GM19239 (cell line): ENCODE measurements around the gene CCDC69.
"Not testable (repeated sequence)": the region's sequence is repeated elsewhere in the genome, so short reads cannot be mapped to it uniquely, and the experiment has no call there.

Experiments used
- DNase-seq: peaks from one replicate; pipeline ENCODE4 v3.0.0; 2011; ENCODE audit warnings: low spot score; ENCODE audit not compliant: insufficient read length
- FAIRE-seq: peaks from 2 replicates; lab custom pipeline; 2011; peaks lifted over from hg19 to GRCh38; lab: Jason Lieb, UNC

The CCDC69 gene

DNA sequence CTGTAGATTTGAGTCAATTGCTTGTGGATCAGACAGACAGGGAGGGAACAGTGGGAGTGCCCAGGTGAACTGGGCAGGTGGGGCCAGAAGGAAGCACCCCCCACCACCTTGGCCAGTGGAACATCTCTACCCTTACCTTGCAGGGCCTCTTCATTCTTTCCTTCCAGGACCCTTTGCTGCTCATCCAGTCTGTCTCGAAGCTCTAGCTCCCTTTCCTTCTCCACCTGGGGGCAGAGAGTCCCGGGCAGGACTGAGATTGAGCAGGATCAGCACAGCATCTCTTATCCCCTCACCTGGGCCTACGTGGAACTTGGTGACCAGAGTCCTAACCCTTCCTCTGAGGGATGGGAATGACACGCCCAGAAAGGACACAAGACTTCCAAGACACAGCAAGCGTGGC, 25.0 kb downstream of the CCDC69 start:
- FAIRE-seq (no peak), DNase-seq (no peak)

DNA sequence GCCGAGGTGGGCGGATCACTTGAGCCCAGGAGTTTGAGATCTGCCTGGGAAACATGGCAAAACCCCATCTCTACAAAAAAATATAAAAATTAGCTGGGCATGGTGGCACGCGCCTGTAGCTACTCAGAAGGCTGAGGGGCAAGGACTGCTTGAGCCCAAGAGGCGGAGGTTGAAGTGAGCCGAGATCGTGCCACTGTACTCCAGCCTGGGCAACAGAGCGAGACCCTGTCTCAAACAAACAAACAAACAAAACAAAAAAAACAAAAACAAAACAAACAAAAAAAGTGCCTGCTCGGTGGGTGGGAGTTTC, 26.6 kb downstream of the CCDC69 start:
- DNase-seq, FAIRE-seq: not testable (repeated sequence)

DNA sequence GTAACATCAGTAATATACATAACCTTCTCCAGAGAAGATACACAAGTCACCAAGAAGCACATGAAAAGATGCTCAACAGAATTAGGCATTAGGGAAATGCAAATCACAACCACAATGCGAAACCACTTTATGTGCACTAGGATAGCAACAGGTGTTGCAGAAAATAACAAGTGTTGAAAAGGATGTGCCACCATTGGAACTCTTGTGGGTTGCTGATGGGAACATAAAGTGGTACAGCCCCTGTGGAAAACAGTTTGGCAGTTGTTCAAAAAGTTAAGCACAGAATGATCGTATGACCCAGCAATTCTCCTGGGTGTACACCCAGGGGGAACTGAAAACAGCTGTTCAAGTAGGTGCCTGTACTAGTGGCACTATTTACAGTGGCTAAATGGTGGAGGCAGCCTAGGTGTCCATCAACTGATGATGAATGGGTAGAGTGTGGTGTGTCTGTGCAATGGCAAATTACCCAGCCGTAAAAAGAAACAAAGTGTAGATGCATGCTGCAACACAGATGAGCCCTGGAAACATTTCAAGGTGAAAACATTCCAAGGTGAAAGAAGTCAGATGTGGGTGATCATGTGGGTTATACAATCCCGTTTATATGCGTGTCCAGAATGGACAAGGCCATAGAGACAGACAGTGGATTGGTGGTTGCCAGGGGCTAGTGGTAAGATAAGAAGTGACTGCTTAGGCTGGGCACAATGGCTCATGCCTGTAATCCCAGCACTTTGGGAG, 27.2 kb downstream of the CCDC69 start:
- FAIRE-seq: peak; percentile 98
- peak; percentile 20 for DNase-seq

DNA sequence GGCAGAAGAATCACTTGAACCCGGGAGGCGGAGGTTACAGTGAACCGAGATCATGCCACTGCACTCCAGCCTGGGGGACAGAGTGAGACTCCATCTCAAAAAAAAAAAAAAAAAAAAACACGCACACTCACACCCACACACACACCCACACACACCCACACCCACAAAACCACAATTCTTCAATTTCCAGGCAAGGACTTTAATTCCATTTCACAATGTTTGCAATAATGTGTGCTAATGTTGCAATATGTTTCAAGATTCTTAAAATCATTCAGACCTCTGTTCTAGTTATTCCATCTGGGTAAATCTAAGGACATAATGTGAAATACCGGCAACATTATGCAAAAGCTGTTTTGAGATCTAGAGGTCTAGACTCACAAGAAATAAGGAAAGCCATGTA, 28.3 kb downstream of the CCDC69 start:
- DNase-seq (no peak), FAIRE-seq (peak; percentile 79)

DNA sequence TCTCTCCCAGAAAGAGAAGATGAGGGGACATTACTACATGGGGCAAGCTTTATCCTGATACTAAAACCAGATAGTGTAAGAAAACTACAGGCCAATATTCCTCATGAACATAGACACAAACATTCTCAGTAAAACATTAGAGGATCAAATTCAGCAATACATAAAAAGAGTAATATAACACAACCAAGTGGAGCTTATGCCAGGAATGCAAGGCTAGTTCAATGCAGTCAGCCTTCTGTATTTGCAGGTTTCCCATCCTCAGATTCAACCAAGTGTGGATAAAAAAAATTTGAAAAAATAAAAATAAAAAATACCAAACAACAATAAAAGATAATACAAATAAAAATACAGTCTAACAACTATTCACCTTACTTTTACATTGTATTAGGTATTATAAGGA, 31.3 kb downstream of the CCDC69 start:
- no peak for FAIRE-seq
- DNase-seq: no peak

DNA sequence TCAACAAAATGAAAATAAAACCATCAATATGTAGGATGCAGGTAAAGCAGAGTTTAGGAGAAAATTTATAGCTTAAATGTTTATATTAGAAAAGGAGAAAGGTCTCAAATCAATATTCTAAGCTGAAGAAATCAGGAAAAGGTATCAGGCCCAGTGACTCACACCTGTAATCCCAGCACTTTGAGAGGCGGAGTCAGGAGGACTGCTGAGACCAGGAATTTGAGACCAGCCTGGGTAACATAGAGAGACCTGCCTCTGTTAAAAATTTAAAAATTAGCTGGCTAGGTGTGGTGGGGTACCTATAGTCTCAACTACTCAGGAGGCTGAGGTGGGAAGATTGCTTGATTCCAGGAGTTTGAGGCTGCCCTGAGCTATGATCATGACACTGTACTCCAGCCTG, 32.2 kb downstream of the CCDC69 start:
- DNase-seq (no peak), FAIRE-seq (no peak)

DNA sequence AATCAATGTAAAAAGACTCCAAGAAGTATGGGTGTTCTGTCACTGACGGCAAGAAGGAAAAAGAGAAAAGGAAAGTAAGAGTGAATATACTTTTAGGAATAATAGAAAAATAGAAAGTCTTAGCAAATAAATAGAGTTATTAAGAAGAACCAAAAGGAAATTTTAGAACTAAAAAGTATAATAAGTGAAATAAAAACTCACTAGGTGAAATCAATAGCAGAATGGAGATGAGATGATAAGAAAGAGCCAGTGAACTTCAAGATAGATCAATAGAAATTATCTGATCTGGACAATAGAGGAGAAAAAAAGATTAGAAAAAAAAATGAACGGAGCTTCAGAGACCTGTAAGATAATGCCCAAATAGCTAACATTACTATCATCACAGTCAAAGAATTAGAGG, 34.7 kb downstream of the CCDC69 start:
- FAIRE-seq (no peak), DNase-seq (no peak)

DNA sequence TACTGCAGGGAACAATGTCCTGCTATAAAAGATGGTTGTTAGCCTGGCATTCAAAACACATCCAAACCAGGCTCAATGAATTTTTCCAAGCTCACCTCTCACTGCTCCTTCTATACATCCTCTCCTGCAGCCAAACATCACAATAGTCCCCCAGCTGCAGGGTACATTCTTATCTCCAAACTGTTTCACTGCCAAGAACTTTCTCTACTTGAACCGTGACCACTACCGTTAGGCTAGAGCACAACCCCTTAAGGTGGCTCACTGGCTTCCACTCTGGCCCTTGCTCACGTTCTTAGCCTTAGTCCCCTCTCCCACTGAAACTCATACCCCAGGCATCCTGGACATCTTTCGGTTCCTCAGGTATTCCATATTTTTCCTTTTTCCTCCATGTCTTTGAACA, 37.4 kb downstream of the CCDC69 start:
- no peak for FAIRE-seq
- DNase-seq: no peak

DNA sequence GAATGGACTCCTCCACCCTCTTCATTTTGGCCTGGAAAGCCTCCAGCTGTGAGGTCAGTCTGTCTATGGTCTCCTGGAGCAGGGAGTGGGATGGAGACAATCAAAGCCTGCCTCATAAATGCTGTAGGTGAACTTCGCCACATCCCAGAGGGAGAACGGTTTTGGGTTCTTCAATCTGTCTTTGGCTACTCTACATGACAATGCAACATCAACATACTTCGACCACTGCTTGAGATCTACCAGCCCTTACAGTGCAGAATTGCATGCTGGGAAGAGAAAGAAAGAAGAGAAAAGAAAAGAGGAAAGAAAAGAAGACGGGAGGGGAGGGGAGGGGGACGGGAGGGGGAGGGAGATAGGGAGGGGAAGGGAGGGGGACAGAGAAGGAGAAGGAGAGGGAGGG, 37.8 kb downstream of the CCDC69 start:
- FAIRE-seq: no peak
- no peak for DNase-seq

DNA sequence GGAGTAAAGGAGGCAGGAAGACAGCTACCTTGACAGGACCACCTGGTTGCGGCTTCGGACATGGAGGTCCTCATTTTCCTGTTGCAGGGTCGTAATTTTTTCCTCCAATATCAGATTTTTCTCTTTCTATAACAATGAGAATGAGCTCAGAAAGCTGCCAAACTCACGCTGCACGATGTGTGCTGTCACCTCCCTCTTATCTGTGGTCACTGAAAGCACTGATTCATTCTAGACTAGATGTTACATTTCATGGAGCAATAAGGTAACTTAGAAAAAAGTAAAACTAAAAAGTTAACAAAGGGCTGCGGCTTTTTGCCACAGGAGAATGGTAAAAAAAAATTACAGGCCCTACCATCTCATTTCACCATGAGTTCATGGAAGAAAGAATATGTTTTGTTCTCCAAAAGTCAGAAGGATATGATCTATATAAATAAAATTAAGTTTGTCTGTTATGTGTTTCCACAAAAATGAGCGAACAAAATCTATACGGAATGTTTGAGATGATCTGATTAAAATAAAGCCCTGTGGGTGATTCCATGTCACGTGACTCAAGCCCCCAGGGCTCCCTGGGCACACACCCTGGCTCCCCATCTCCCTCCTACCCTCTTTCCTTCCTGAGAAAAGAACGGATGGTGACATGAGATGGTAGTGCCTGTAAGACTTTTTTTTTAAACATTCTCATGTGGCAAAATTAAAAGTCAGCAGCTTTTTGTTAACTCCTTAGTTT, 39.4 kb downstream of the CCDC69 start:
- FAIRE-seq: no peak
- DNase-seq: no peak

DNA sequence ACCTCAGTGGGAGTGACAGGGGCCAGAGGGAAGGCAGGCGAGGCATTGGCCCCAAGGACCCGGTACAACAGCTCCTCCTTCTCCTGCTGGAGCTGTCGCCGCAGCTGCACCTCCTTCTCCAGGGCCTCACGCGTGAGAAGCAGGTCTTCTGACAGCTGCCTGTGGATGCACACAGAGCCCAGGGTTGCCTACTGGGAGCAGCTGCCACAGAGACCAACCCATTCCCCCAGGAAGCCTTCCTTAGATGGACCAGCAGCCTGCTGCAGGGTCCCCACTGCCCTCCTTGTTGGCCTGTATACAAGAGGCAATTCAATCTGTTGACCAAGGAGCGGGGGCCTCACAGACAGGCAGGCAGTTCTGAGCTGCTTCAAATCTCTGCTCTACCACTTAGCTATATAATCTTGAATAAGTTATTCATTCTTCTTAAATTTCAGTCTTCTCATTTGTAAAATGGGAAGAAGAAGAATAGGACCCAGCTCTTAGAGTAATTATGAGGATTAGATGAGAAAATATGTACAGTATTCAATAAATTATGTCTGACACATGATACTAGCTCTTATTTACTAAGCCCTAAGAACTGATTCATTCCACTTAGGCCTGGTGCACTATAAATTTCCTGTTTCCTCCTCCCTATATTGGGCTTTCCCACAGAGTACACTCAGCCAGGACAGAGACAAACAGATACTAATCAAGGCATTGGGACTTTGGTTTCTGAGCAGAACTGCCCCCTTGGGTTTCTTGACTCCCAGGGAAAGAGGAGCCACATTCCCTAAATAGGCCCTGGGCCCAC, 40.2 kb downstream of the CCDC69 start:
- no peak for FAIRE-seq
- DNase-seq: no peak

DNA sequence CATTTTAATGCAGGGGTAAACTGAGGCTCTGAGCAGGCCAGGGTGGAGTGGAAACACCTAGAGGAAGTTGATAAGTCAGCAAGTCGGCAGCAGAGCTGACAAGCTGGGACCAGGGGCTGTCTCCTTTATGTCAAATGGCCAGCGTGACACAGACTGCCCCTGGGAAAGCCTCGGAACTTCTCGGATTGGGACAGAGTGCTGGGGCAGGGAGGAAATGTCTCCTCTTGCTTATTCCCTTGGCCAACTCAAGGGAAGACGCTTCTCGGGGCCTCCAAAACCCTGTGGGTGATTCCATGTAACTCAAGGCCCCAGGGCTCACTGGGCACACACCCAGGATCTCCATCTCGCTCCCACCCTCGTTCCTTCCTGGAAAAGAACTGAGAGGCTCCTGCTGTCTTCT, 40.9 kb downstream of the CCDC69 start:
- no peak for DNase-seq
- FAIRE-seq: no peak

DNA sequence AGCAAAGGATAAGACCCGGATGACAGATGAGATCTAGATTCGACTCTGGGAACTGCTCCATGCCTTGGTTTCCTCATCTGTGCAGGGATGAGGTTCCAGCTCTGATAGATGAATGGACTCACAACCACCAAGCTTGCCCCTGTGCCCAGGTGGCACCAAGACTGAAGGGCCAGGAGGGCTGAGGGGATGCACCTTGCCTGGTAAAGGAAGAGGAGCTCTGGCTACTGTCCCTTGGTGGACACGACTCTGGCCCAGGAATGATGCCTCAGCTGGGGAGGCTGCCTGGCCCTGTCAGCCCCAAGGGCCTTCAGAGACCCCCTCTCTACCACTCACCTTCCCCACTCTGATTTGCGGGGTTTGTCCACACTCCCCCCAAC, 41.4 kb downstream of the CCDC69 start:
- no peak for DNase-seq
- FAIRE-seq: no peak

DNA sequence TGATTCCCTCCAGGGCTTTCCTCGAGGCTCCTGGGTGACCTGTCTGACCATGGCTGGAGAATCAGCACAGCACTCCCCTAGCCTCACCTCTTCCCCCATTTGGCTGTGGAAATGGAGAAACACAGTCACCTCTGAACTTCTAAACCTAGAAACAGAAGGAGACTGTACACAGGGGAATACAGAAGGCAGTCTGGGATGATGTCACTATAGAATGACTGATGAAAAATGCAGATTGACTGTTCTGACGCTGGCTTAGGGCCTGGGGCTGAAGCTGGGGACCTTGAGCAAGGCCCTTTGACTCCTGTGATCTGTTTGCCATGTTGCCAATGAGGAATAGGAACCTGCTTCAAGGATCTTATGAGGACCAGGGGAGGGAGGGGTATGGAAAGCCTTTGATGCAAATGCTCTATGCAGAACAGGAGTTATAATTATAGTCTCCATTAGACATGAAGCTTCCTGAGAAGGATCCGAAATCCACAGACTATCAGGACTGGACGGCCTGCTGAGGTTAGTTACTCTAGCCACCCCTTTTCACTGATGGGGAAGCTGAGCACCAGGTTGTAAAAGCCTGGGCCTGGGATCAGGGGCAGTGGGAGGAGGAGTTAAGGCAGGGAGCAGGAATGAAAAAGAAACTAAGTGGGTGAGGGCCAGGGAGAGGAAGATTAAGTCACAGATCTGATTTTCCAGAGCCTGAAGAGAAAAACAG, 41.9 kb downstream of the CCDC69 start:
- DNase-seq (no peak), FAIRE-seq (no peak)

DNA sequence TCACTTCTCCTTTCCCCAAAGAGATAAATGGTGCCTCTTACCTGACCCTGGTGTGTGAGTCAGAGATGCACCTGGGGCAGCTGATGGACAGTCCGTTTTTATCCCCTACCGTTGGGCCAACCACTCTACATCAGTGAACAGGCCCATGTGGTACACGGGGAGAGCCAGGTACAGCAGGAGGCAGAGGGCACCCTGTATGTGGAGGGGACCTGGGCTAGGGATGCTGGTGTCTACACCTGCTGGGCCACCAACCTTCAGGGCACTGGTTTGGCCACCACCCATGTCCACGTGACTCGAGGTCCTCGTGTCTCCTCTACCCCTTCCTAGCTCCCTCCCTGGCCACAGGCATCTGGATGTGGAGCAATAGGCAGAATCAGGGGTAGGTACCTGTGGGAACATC, 43.6 kb downstream of the CCDC69 start:
- no peak for FAIRE-seq

DNA sequence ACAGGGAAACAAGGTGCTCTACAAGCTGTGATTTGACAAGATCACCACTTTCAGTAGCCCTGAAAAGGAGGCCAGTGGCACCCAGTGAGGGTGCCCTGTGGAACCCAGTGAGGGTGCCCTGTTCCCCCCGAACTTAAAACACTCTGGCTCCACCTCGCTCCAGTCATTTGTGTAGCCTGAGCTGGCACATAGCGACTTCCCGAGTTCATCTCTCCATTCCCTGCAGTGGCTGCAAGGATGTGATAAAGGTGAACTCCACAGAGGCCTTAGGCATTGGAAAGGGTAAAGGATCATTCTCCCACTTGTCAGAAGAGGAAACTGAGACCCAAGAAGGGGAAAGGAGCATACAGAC, 44.4 kb downstream of the CCDC69 start:
- FAIRE-seq: no peak

More for the DNA sequence above, 43.6 kb downstream of the CCDC69 start:
- DNase-seq: no peak

DNA sequence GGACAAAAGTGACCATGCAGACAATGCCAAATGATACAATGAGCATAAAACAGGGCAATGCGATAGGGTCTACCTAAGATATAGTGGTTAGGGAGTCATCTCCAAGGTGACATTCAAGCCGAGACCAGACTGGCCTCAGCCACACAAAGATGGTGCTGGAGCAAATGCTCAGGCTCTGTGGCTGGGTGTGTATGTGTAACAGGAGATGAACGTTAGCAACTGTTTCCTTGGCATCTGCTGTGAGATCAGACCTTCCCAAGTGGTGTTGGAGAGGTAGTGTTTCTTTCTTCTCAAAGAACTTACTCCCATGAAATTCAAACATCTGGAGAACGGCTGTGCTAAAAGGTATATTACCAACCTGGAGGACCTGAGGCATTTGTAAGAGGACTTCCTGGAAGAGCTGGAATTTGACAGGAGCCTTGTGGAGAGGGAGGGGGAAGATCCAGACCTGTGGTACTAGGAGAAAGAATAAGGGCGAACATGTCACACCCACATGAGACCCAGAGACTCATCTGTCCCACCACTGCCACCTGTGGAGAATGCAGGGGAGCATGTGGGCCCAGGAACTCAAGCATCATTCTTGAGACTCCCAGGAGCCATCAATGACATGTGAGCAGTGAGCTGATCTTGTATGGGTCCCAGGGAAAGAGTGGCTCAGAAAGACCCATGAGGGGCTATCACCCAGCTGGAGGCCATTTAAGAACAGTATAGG, 45.0 kb downstream of the CCDC69 start:
- no peak for FAIRE-seq

More for the DNA sequence above, 44.4 kb downstream of the CCDC69 start:
- no peak for DNase-seq

DNA sequence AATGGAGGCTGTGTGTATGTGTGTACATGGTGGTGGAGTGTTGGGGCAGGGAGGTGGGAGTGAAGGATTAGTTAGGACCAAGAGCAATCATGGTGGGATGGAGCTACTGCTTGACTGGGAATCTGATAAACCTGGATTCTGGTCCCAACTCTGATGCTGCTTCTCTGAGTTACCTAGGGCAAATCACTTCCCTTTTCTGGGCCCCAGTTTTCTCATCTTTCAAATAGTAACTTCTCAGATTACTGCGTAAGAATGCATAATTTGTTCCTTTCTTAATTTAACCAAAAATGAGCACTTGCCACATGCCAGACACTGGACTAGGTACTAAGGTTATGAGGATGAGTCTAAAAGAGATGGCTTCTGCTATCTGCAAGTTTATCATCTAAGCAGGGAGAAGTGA, 45.5 kb downstream of the CCDC69 start:
- FAIRE-seq (no peak), DNase-seq (no peak)

More for the DNA sequence above, 45.0 kb downstream of the CCDC69 start:
- no peak for DNase-seq

DNA sequence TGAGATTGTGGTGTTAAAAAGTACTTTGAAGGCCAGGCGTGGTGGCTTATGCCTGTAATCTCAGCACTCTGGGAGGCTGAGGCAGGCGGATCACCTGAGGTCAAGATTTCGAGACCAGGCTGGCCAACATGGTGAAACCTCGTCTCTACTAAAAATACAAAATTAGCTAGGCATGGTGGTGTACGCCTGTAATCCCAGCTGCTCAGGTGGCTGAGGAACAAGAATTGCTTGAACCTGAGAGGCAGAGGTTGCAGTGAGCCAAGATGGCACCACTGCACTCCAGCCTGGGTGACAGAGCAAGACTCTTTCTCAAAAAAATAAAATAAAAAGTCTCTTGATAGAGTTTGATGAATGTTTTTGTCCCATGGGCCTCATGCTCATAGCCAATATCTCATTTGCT, 47.6 kb downstream of the CCDC69 start:
- DNase-seq, FAIRE-seq: not testable (repeated sequence)

DNA sequence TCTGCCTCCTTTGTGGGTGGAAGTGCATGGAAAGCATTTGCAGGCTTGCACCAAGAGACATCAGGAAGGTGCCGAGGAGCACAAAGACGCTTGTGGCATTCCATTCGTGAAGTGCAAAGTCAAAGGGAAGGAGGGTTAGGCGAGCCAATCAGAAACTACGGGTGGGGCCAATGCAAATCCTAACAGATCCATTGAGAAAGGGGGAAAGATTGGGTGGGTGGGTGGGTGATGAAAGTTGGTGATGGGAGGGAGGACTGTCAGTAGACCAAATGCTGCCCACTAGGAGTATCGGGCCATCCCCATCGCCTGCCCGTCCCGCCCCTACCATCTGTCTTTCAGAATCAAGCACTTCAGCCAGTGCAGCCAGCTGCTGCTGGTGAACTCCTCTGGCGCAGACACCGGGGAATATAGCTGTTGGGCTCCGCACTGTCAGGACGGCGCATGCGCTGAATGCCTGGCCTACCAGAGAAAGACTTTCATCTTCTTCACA, 49.2 kb downstream of the CCDC69 start:
- FAIRE-seq (no peak), DNase-seq (no peak)
